ENCODE measurements around the gene DGUOK.
A peak's percentile ranks its signal among the peaks of the same experiment; 100 is the strongest.

Gene DGUOK

DNA sequence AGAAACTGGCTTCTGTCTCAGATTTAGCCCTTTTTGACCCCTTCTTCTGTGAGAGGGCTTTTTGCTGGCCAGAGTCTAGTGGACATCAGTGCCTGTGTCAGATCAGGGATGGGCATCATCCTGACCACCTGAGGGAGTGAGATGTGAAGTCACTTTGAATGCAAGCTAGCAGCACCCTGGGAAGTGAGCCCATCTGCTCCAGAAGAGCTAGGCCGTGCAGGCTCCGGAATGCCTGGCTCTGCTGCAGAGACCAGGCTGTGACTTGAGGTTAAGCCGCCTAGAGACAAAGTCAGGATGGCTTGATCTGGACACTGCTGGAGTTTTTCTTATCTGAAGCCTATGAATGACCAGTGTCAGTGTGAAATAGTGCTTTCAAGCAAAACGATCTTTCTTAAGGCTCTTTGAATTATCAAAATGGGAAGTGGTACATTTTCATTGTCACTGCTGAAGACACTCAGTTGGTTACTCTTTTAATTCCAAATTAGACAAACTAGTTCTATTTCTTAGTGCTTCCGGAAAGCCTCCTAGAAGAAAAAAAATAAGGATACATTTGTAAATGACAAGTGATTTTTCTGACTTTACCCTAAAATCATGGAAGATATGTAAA, 20.8 kb downstream of the DGUOK start:
- DNase-seq (ENCODE audit: low read depth in 2 of 2) = no peak

DNA sequence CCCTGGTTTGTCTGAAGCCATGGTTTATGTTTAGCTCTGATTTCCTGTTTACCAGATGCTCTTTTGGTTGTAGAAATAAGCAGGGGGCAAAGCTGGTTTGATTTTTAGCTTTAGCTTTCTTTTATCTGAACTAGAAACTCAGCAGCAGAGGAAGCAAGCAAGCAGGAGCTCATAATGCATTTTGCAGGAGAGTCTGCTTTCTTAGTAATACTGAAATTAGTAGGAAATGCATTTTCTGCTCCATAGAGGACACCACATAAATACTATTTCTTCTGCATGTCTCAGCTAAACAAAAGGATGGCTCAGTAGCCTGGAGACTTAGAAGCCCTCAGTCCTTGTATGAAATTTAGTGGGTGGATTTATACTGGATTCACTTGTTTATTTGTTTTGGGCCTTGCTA, 23.1 kb downstream of the DGUOK start:
- DNase-seq (ENCODE audit: low read depth in 2 of 2) = no peak

DNA sequence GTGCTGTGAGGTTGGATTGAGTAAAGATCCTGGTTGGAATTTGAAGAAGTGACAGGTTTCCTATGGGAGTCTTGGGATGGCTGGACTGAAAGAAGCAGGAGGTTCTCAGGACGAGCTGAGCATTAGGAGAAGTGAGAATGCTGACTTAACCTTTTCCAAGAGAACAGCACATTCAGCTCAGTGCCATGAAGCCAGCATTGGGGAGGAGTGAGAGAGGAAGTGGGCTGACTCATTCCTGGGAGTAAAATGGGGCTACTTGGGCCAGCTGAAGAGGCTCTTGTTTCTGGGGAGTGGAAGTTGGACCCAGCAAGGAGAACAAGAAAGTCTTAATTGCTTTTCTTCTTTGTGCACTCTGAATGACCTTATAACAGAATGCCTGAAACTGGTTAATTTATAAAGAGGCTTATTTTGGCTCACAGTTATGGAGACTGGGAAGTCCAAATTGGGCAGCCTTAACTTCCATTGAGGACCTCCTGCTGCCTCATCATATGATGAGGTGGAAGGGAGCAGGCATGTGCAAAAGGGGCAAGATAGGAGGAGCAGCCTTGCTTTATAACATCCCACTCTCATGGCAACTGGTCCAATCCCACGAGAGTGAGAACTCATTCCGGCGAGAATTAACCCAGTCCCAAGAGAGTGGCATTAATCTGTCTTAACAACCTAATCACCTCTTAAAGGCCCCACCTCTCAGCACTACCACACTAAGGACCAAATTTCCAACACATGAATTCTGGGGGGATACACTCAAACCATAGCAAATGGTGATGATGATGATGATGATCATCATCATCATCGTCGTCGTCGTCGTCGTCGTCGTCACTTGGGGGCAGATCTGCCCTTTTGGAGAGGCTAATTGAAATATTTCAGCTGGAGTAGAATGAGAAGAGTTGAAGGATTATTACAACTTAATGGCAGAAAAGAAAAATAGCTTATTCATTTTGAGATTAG, 26.1 kb downstream of the DGUOK start:
- DNase-seq (ENCODE audit: low read depth in 2 of 2) = no peak

DNA sequence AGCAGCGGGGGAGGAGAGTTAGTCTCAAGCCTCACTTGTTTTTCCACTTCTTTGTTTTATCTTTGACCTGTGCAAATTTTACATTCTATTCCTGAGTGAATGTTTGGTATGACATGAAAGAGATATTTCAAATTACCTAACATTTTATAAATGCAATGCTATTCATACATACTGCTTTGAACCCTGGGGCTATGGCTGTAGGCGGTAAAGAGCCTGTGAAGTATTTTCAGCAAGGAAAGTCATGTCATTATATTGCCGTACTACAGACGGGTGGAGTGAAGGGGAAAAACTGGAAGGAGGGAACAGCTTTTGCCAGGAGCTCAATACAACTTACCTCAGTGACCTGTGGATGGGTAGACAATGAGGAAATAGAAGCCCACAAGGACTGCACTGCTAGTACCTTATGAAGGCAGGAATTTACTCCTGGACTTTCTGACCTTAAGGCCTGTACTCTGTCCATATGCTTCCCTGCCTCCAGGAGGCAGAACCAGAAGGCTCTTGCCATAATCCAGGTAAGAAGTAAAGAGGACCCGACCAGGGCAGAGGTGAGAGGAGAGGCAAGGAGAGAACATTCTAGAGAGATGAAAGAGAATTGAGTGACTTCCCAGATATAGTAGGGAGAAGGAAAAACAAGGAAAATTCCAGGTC, 29.7 kb downstream of the DGUOK start:
- DNase-seq (ENCODE audit: low read depth in 2 of 2) = no peak

DNA sequence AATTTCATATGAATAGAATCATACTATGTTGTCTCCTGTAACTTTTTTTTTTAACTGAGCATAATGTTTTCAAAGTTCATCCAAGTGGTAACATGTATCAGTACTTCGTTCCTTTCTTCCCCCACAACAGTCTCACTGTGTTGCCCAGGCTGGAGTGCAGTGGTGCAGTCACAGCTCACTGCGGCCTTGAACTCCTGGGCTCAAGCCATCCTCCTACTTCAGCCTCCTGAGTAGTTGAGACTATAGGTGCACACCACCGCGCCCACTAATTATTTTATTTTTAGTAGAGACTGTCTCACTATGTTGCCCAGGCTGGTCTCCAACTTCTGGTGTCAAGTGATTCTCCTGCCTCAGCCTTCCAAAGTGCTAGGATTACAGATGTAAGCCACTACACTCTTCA, 34.6 kb downstream of the DGUOK start:
- DNase-seq (ENCODE audit: low read depth in 2 of 2) = no peak

DNA sequence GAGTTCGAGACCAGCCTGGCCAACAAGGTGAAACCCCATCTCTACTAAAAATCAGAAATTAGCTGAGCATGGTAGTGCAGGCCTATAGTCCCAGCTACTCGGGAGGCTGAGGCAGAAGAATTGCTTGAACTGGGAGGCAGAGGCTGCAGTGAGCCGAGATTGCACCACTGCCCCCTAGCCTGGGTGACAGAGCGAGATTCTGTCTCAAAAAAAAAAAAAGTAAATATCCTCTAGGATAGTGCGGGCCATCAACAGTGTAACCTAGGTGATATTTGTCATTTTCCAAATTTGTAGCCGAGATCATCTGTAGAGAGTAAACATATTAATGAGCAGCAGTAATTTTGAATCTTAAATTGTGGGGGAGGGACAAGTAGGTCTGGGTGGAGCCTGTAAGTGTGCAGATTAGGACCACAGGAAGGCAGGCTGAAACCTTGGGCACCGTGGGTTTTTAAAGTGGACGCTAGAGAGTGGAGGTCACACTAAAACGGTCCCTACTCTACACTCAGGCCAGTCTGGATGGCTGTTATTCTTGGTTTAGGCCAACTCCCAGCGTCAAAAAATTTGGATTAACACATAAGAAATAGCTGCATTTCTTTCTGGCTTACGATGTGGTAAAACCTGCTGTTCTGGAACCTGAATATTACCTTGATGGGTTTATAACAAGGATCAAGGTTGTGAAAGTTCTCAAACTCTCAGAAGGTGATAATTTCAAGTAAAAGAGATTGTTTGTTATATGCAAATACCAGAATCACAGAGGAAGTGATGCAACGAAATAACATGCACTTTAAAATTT, 35.3 kb downstream of the DGUOK start:
- DNase-seq (ENCODE audit: low read depth in 2 of 2) = no peak

DNA sequence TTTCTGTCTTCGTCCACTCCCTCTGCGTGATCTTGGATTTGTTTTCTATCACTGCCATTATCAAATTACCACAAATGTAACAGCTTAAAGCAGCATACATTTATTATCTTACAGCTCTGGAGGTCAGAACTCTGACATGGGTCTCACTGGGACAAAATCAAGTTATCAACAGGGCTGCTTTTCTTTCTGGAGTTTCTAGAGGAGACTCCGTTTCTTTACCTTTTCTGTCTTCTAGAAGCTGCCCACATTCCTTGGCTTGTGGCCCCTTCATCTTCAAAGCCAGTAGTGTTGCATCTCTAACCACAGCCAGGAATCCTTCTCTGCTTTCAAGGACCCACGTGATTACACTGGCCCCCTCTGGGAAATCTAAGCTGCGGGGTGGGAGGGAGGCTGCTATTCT, 36.1 kb downstream of the DGUOK start:
- no peak for DNase-seq (ENCODE audit: low read depth in 2 of 2)

DNA sequence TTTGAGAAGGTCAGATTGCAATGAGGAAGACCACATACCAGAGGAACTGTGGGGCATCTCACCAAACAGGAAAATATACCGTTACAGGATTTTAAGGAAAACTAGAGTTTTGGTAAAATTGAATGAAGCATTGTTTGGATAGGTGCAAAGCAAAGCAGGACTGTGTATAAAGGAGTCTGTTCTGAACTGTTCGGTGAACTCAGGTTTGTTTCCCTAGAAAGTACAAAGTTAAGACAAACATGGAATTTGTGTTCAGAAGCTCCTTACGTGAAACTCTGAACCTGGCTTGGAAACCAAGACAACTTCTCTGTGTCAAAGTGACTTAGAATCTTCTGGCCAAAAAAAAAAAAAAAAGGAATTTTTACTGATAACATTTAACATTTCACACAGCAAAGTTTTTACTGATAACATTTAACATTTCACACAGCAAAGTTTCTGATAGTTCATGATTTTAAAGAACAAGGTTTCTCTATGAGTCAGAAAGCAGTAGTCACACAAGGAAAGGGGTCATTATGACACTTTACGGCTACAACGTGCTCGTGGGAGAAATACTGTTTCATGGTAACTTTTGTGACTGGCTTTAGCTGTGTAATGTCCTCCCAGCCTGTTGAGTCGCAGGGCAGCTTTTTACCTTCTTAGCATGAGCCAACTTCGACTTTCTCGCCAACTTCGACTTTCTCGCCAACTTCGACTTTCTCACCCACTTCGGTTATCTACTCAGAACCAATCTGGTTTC, 36.9 kb downstream of the DGUOK start:
- DNase-seq (ENCODE audit: low read depth in 2 of 2) = no peak

DNA sequence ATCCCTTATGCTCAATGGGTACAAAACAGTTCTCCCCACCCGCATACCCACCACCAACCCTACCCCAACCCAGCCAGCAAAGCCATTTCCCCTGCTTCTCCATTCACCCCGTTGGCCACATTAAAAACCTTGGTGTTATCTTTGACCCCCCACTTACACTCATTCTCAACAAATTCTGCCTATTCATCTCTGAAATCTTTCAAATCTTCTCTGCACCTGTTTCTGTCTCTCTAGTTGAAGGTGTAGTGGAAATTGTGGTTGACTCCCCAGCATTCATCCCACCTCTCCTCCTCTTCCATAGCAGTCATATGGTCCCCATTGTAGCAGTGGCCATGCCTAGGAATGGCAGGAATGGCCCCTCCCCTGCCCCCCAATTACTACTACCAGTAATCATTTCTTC, 37.5 kb downstream of the DGUOK start:
- no peak for DNase-seq (ENCODE audit: low read depth in 2 of 2)

DNA sequence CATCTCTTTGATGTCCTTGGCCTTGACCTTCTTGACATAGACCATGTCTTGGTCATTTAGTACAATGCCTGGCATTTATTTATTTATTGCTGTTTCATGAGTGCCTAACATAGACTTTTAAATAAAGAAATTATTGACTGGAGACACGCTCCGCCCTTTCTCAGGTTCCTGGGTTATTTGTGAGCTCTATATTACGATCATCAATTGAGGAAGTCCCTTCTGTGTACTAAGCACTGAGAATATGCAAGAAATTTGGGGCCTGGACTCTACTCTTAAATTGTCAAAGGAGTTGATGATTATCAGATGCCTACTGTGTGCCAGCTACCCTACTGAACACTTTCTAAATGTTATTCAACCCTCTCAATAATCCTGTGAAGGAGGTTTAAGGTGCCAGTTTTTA, 38.4 kb downstream of the DGUOK start:
- DNase-seq (ENCODE audit: low read depth in 2 of 2) = no peak

DNA sequence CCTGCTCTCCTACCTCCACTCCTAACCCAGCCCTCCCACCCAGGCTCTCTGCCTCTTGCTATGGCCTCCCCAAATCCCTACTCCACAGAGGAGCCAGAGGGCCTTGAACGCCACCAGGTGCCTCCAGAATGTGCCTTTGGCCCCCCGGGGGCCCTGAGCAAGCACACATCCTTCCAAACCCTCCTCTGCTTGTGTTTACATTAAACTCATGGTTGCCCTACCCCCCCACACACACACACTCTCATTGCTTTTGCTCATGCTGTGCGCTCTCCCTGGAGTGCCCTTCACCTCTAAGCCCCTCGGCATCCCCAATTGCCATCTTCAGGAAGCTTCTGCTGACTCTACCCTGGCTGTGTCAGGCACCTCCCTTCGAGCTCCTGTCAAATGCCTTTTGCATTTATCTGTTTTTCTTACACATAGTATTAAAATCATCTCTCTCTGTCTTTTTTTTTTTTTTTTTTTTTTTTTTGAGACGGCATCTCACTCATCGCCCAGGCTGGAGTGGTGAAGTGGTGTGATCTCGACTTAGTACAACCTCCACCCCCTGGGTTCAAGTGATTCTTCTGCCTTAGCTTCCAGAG, 41.8 kb downstream of the DGUOK start:
- DNase-seq (ENCODE audit: low read depth in 2 of 2) = no peak

DNA sequence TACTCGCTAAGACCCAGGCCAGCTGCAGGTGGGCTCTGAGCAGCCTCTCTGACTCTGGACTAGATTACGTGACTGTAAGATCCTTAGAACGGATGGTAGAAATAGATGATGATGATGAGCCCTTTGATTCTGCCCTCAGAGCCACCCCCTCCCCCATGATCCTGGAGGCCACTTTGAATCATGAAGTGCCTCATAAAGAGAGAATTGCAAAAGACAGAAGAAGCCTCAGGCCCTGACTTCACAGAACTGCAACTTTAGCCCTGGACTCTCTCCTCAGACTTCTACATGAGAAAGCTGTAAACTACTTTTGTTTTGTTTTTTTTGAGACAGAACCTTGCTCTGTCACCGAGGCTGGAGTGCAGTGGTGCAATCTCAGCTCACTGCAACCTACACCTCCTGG, 42.7 kb downstream of the DGUOK start:
- DNase-seq (ENCODE audit: low read depth in 2 of 2) = no peak

DNA sequence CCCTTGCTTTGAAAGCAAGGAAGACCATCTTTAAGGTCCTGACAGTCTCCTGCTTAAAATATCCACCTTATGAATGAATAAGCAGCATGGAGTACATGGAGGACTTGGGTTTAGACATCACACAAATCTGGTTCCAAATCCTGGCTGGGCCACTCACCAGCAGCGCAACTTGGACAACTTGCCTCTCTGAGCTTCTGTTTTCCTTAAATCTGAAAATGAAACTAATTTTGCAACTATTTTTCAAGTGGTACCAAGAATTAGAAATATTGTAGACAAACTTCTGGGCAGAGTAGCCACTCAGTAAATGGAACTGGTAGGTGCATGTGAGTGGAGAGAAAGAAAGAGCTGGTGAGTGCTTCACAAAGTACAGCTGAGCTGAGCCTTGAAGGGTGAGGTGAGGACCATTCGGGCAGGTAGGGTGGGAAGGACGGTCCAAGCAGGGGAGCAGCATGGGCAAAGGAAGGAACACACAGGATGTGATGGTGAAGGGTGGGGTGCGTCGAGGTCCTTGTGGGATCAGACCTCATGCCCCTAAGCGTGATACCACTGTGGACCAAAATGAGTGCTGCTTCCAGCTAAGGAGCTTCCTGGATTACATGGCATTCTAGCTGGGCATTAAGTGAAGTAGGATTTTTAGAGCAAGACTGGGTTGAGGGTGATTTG, 43.6 kb downstream of the DGUOK start:
- DNase-seq (ENCODE audit: low read depth in 2 of 2) = no peak

DNA sequence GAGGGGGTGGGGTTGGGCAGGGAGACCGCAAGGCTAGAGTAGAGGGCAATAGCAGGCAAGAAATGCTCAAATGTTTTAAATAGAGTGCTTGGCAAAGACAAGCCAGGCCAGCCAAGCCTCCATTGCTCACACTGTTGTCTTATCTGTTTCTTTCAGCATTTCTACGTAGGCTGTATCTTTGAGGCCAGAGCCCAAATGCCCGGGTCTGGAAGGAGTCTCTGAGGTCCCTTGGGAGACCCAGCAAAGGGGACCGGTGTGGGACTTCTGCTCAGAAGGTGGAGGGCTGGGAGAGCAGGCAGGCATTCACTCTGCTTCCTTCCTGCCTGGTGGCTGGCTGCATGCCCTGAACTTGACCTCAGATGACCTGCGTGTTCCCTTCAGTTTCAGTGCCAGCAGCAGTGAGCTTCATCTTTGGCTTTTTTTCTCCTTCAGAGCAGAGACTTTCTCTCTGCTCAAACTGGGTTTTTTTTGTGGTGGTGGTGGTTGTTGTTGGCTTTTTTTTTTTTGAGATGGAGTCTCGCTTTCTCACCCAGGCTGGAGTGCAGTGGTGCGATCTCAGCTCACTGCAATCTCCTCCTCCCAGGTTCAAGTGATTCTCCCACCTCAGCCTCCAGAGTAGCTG, 44.3 kb downstream of the DGUOK start:
- no peak for DNase-seq (ENCODE audit: low read depth in 2 of 2)

DNA sequence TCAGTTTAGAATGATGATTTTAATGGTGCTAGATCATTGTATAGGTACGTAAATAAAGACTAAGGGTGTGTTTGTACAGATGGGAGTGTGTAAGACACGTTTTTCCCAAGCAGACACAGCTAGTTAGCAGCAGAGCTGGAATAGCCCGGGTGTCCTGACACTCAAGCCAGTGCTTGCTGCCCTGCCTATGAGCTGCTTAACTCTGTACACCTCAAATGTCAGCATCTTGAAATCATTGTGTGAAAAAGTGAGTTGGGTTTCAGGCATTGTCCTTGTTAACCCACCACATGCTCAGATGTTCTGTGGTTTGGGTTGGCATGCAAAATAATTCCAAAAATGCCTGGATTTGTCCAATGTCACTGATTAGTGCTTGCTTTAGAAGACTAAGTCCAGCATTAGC, 45.0 kb downstream of the DGUOK start:
- no peak for DNase-seq (ENCODE audit: low read depth in 2 of 2)

DNA sequence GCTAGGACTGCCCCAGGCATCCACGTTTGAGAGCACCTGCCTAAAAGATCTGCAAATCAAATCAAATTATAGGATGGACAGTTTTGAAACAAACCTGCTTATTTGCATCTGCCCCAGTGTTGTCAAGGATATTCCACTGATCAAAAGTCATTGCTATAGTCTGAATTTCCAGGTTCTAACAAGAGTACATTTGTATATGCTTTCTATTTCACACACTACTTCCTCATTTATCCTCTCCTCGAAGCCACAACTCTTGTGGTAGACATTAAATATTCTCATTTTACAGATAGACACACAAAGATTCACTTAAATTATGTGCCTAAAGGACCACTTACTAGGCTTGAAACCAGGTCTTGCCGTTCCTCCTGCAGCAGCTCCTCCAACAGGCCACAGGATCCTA, 46.2 kb downstream of the DGUOK start:
- DNase-seq (ENCODE audit: low read depth in 2 of 2) = no peak

DNA sequence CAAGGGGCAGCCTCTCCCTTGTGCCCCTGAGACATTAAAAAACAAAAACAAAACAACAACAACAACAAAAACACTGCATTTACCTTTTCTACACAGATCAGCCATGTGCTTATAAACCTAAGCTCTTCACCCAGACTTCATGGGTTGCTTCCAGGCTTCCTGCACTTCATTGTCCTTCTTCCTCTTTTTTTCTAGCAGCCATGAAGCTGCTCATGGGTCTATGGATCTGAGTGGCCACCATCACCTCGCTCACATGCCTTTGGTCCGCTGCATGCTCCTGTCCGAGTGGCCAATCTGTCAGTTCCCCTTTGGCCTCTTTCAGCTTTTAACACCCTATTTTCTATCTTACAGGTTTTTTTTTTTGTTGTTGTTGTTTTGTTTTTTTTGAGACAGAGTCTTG, 49.1 kb downstream of the DGUOK start:
- DNase-seq (ENCODE audit: low read depth in 2 of 2) = no peak

DNA sequence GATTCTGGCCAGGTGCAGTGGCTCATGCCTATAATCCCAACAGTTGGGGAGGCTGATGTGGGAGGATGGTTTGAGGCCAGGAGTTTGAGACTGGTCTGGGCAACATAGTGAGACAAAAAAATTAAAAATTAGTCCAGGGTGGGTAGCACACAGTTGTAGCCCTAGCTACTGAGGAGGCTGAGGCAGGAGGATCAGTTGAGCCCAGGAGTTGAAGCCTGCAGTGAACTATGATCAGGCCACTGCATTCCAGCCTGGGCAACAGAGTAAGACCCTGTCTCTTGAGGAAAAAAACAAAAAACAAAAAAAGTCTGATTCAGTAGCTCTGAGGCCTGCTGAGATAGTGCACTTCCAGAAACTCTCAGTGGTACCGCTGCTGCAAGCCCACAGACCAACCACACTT, 50.1 kb downstream of the DGUOK start:
- no peak for DNase-seq (ENCODE audit: low read depth in 2 of 2)

DNA sequence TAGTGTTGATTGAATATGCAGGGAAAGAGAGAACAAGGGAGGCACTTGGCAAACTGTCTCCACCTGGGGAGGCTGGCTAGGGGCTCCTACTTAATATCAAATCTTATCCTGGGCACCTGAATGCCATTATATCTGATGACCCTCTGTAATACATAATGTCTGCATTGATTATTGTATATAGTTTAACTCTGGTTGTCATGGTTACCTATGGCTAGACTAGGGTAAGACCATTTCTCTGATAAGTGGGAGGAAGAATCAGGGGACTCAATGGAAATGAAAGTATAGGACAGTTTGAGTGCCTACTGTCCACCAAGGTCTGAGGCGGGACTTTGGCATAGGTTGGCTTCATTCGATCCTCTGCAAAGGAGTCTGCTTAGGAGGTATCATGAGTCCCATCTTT, 50.8 kb downstream of the DGUOK start:
- no peak for DNase-seq (ENCODE audit: low read depth in 2 of 2)

DNA sequence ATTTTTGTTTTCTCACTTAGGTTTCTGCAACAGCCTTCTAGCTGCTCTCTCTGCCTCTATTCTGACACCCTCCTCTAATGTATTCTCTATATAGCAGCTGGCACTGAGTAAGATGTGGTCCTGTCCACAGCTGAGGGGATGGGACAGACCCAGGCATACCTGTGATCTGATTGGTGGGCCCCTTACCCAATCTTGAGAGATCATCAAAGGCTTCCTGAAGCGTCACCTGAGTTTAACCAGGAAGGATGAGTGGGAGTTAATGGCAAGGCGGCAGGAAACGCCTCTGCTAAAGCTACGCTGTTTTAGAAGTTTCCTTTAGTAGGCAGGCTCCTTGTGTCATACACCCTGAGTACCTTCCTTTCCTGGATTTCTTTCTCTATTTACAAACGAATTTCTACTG, 52.3 kb downstream of the DGUOK start:
- peak in 1 of 2 donors; percentile 52 for DNase-seq (ENCODE audit: low read depth in 2 of 2)
